ENCODE data around the gene SDK1.

SDK1 gene

GRCh38 chr7:4094158-4094557 lies 793.1 kb downstream of the SDK1 start:
- DNase-seq, result peak; percentile 0

- DNase-seq, result no peak
These were observed 796.1 kb downstream of the SDK1 start for GRCh38 chr7:4097001-4097609.

GRCh38 chr7:4098169-4098568 lies 797.1 kb downstream of the SDK1 start:
- DNase-seq, result no peak

- DNase-seq, result no peak
These were observed 798.6 kb downstream of the SDK1 start for GRCh38 chr7:4099651-4100050.

- DNase-seq, result no peak
These were observed 799.1 kb downstream of the SDK1 start for GRCh38 chr7:4100148-4100547.

GRCh38 chr7:4100691-4101090 lies 799.6 kb downstream of the SDK1 start:
- DNase-seq, result no peak

GRCh38 chr7:4102231-4102841 lies 801.3 kb downstream of the SDK1 start:
- DNase-seq, result peak; percentile 27

GRCh38 chr7:4103352-4104091 lies 802.5 kb downstream of the SDK1 start:
- DNase-seq, result no peak

- DNase-seq, result no peak
These were observed 806.8 kb downstream of the SDK1 start for GRCh38 chr7:4107839-4108238.

GRCh38 chr7:4108951-4109350 lies 807.9 kb downstream of the SDK1 start:
- DNase-seq, result no peak

GRCh38 chr7:4109481-4110110 lies 808.5 kb downstream of the SDK1 start:
- DNase-seq, result no peak

GRCh38 chr7:4110438-4110837 lies 809.4 kb downstream of the SDK1 start:
- DNase-seq, result no peak

GRCh38 chr7:4111166-4111565 lies 810.1 kb downstream of the SDK1 start:
- DNase-seq, result no peak

- DNase-seq, result no peak
These were observed 812.2 kb downstream of the SDK1 start for GRCh38 chr7:4113271-4113670.

GRCh38 chr7:4113976-4114375 lies 812.9 kb downstream of the SDK1 start:
- no peak for DNase-seq

- DNase-seq, result no peak
These were observed 814.4 kb downstream of the SDK1 start for GRCh38 chr7:4115442-4115841.

- DNase-seq, result no peak
These were observed 815.0 kb downstream of the SDK1 start for GRCh38 chr7:4115941-4116610.

GRCh38 chr7:4119848-4120247 lies 818.8 kb downstream of the SDK1 start:
- DNase-seq, result no peak

GRCh38 chr7:4123346-4123745 lies 822.3 kb downstream of the SDK1 start:
- no peak for DNase-seq

- no peak for DNase-seq
These were observed 822.8 kb downstream of the SDK1 start for GRCh38 chr7:4123823-4124222.

- DNase-seq, result no peak
These were observed 823.8 kb downstream of the SDK1 start for GRCh38 chr7:4124556-4125477.

GRCh38 chr7:4127909-4128560 lies 827.0 kb downstream of the SDK1 start:
- DNase-seq, result no peak

All from right hindlimb (tissue), 1 donor.